ENCODE measurements around the gene GYPA. TPM values are rescaled to one million over a fixed set of nuclear protein-coding genes. Genes with fewer than 3 reads are reported as not detected.
"Not testable (repeated sequence)": the region's sequence is repeated elsewhere in the genome, so short reads cannot be mapped to it uniquely, and the experiment has no call there.

The GYPA gene
- not detected in 2 replicates for total RNA-seq
- long read RNA-seq, result 0 reads

- H3K36me3 Mint-ChIP-seq (ENCODE audit: insufficient read depth); H3K9me3 Mint-ChIP-seq (ENCODE audit: low read depth); H3K27ac Mint-ChIP-seq; DNase-seq (ENCODE audit: low spot score, unreplicated experiment); H3K4me1 Mint-ChIP-seq (ENCODE audit: low read depth); H3K4me3 Mint-ChIP-seq (ENCODE audit: low read depth); H3K27me3 Mint-ChIP-seq: not testable (repeated sequence)
These were observed at the start of gene GYPA for GRCh38 chr4:144140594-144141295. Gene GYPA, minus strand, starts transcription at chr4:144140718. Its CDS starts 83 bp downstream, at chr4:144140635.

- no peak for DNase-seq (ENCODE audit: low spot score, unreplicated experiment)
- peaks cover 3% of the 10 kb centered on the region for H3K27me3 Mint-ChIP-seq
- no peak overlapping the region for H3K4me3 Mint-ChIP-seq (ENCODE audit: low read depth)
- no peak for TF ChIP-seq CTCF (IDR thresholded peaks at IDR 0.05; ENCODE audit: unreplicated experiment)
- no peak overlapping the region for H3K27ac Mint-ChIP-seq
- H3K36me3 Mint-ChIP-seq (ENCODE audit: insufficient read depth), result no peaks in the 10 kb centered on the region
- H3K4me1 Mint-ChIP-seq (ENCODE audit: low read depth), result no peaks in the 10 kb centered on the region
- peaks cover 3% of the 10 kb centered on the region for H3K9me3 Mint-ChIP-seq (ENCODE audit: low read depth)
These were observed 49.5 kb upstream of the GYPA start for GRCh38 chr4:144190009-144190408.

GRCh38 chr4:144189121-144189520, 48.6 kb upstream of the GYPA start:
- TF ChIP-seq CTCF (IDR thresholded peaks at IDR 0.05; ENCODE audit: unreplicated experiment), result no peak

GRCh38 chr4:144185086-144185485, 44.6 kb upstream of the GYPA start:
- no peak for DNase-seq (ENCODE audit: low spot score, unreplicated experiment)
- Mint-ChIP-seq H3K36me3 (ENCODE audit: insufficient read depth) (no peaks in the 10 kb centered on the region), H3K27me3 (no peaks in the 10 kb centered on the region), H3K4me1 (ENCODE audit: low read depth) (no peaks in the 10 kb centered on the region), H3K27ac (no peak overlapping the region), H3K4me3 (ENCODE audit: low read depth) (no peak overlapping the region), H3K9me3 (ENCODE audit: low read depth) (no peaks in the 10 kb centered on the region)
- TF ChIP-seq CTCF (IDR thresholded peaks at IDR 0.05; ENCODE audit: unreplicated experiment), result no peak

More at GRCh38 chr4:144189121-144189520, 48.6 kb upstream of the GYPA start:
- no peak overlapping the region for H3K27ac Mint-ChIP-seq
- H3K4me1 Mint-ChIP-seq (ENCODE audit: low read depth), result no peaks in the 10 kb centered on the region
- H3K4me3 Mint-ChIP-seq (ENCODE audit: low read depth), result no peak overlapping the region
- no peaks in the 10 kb centered on the region for H3K9me3 Mint-ChIP-seq (ENCODE audit: low read depth)
- H3K27me3 Mint-ChIP-seq, result peaks cover 3% of the 10 kb centered on the region
- DNase-seq (ENCODE audit: low spot score, unreplicated experiment), result no peak
- no peaks in the 10 kb centered on the region for H3K36me3 Mint-ChIP-seq (ENCODE audit: insufficient read depth)

GRCh38 chr4:144183165-144183564, 42.6 kb upstream of the GYPA start:
- Mint-ChIP-seq H3K4me1 (ENCODE audit: low read depth) (peaks cover 7% of the 10 kb centered on the region), H3K36me3 (ENCODE audit: insufficient read depth) (no peaks in the 10 kb centered on the region), H3K27me3 (no peaks in the 10 kb centered on the region), H3K27ac (no peak overlapping the region), H3K9me3 (ENCODE audit: low read depth) (no peaks in the 10 kb centered on the region), H3K4me3 (ENCODE audit: low read depth) (no peak overlapping the region)
- no peak for DNase-seq (ENCODE audit: low spot score, unreplicated experiment)
- TF ChIP-seq CTCF (IDR thresholded peaks at IDR 0.05; ENCODE audit: unreplicated experiment), result no peak

GRCh38 chr4:144181391-144181790, 40.9 kb upstream of the GYPA start:
- H3K4me1 Mint-ChIP-seq (ENCODE audit: low read depth), result peaks cover 10% of the 10 kb centered on the region
- no peak for TF ChIP-seq CTCF (IDR thresholded peaks at IDR 0.05; ENCODE audit: unreplicated experiment)
- no peak overlapping the region for H3K4me3 Mint-ChIP-seq (ENCODE audit: low read depth)
- H3K9me3 Mint-ChIP-seq (ENCODE audit: low read depth), result no peaks in the 10 kb centered on the region
- no peak for DNase-seq (ENCODE audit: low spot score, unreplicated experiment)
- H3K27ac Mint-ChIP-seq, result no peak overlapping the region
- no peaks in the 10 kb centered on the region for H3K36me3 Mint-ChIP-seq (ENCODE audit: insufficient read depth)
- H3K27me3 Mint-ChIP-seq, result no peaks in the 10 kb centered on the region

Measured in progenitor cell of endocrine pancreas (in vitro differentiated cells).